Stromal cell of bone marrow (primary cell): Measurements from ENCODE around the gene GATAD2B.
"Not testable (repeated sequence)": the region's sequence is repeated elsewhere in the genome, so short reads cannot be mapped to it uniquely, and the experiment has no call there.

ENCODE experiments used
- DNase-seq: peaks from one replicate; pipeline ENCODE4 v3.0.0-alpha.2; 2012; ENCODE audit warnings: low read depth

Gene GATAD2B

GRCh38 chr1:153888533-153888932 is 34.2 kb downstream of the GATAD2B start:
- no peak for DNase-seq

GRCh38 chr1:153886127-153886526 is 36.6 kb downstream of the GATAD2B start:
- DNase-seq = no peak

GRCh38 chr1:153883223-153883622 is 39.5 kb downstream of the GATAD2B start:
- no peak for DNase-seq

- DNase-seq = no peak
Observed at GRCh38 chr1:153882296-153882912, 40.4 kb downstream of the GATAD2B start.

- no peak for DNase-seq
Observed at GRCh38 chr1:153881751-153882150, 41.0 kb downstream of the GATAD2B start.

- DNase-seq = peak; percentile 91
Observed at GRCh38 chr1:153880962-153881361, 41.8 kb downstream of the GATAD2B start.

GRCh38 chr1:153880024-153880423 is 42.7 kb downstream of the GATAD2B start:
- DNase-seq = no peak

- DNase-seq = no peak
Observed at GRCh38 chr1:153877112-153877511, 45.7 kb downstream of the GATAD2B start.

- no peak for DNase-seq
Observed at GRCh38 chr1:153872934-153873333, 49.8 kb downstream of the GATAD2B start.

GRCh38 chr1:153872331-153872730 is 50.4 kb downstream of the GATAD2B start:
- DNase-seq = no peak

- no peak for DNase-seq
Observed at GRCh38 chr1:153869486-153869885, 53.3 kb downstream of the GATAD2B start.

- no peak for DNase-seq
Observed at GRCh38 chr1:153866045-153866850, 56.5 kb downstream of the GATAD2B start.

- DNase-seq = no peak
Observed at GRCh38 chr1:153860285-153860684, 62.5 kb downstream of the GATAD2B start.

GRCh38 chr1:153857505-153857904 is 65.3 kb downstream of the GATAD2B start:
- DNase-seq = no peak

- no peak for DNase-seq
Observed at GRCh38 chr1:153856763-153857162, 66.0 kb downstream of the GATAD2B start.

GRCh38 chr1:153852170-153852569 is 70.6 kb downstream of the GATAD2B start:
- DNase-seq = no peak

- DNase-seq = no peak
Observed at GRCh38 chr1:153849487-153850185, 73.1 kb downstream of the GATAD2B start.

GRCh38 chr1:153848805-153849204 is 74.0 kb downstream of the GATAD2B start:
- no peak for DNase-seq

GRCh38 chr1:153845158-153845557 is 77.6 kb downstream of the GATAD2B start:
- DNase-seq = no peak

GRCh38 chr1:153844349-153844748 is 78.4 kb downstream of the GATAD2B start:
- not testable (repeated sequence) for DNase-seq

- DNase-seq = no peak
Observed at GRCh38 chr1:153842006-153842471, 80.7 kb downstream of the GATAD2B start.

GRCh38 chr1:153841463-153841994 is 81.2 kb downstream of the GATAD2B start:
- peak; percentile 54 for DNase-seq

GRCh38 chr1:153840774-153841173 is 82.0 kb downstream of the GATAD2B start:
- DNase-seq = not testable (repeated sequence)
